K562 (cell line): ENCODE data around the gene CXCL1. TPM values are rescaled to one million over a fixed set of nuclear protein-coding genes. Genes with fewer than 3 reads are reported as not detected.

Experiments
- CBX8 ChIP-seq: fragments of 200-600 bp; sonication (generic); IDR thresholded peaks from 2 replicates; pipeline ENCODE4 v1.6.1; 2012; ENCODE audit warnings: borderline replicate concordance, mixed run types, low read depth, mild to moderate bottlenecking, moderate library complexity, mixed read lengths, low read length, control low read depth, inconsistent platforms; ENCODE audit not compliant: poor library complexity, severe bottlenecking; ENCODE audit errors: extremely low read depth
- E2F4 ChIP-seq: sonication (generic); formaldehyde crosslinking; IDR thresholded peaks from 2 replicates; pipeline ENCODE4 v1.8.0; 2022; ENCODE audit warnings: mild to moderate bottlenecking, low read depth, missing genetic modification reagents
- GMEB1 ChIP-seq: fragments of 250-450 bp; sonication (Bioruptor Pico); IDR thresholded peaks from 2 replicates; pipeline ENCODE4 v1.4.0; 2020; ENCODE audit warnings: mild to moderate bottlenecking
- MAFG ChIP-seq: fragments of 450-650 bp; conservative IDR thresholded peaks from 2 replicates; pipeline ENCODE4 v1.6.1; 2016; ENCODE audit warnings: missing genetic modification characterization, missing compliant biosample characterization
- PHB2 ChIP-seq: fragments of 450-650 bp; IDR thresholded peaks from 2 replicates; pipeline ENCODE4 v1.6.1; 2017; ENCODE audit warnings: low read depth
- RBM25 ChIP-seq: fragments of 200-400 bp; formaldehyde crosslinking; IDR thresholded peaks from 2 replicates; pipeline ENCODE4 v1.6.1; 2018; ENCODE audit warnings: low read length, low read depth, moderate library complexity; ENCODE audit not compliant: severe bottlenecking
- ZFP91 ChIP-seq: sonication (generic); formaldehyde crosslinking; IDR thresholded peaks from 2 replicates; pipeline ENCODE4 v1.8.0; 2022; ENCODE audit warnings: mild to moderate bottlenecking, missing genetic modification reagents
- ZNF24 ChIP-seq: fragments of 450-650 bp; IDR thresholded peaks from 2 replicates; pipeline ENCODE4 v1.6.1; 2016
- ZNF277 ChIP-seq: fragments of 250-450 bp; sonication (Bioruptor Pico); IDR thresholded peaks from 2 replicates; pipeline ENCODE4 v1.8.0; 2022; ENCODE audit warnings: inconsistent platforms, mild to moderate bottlenecking, moderate library complexity, borderline replicate concordance
- ZNF445 ChIP-seq: fragments of 250-450 bp; sonication (Bioruptor Pico); IDR thresholded peaks from 2 replicates; pipeline ENCODE4 v1.4.0; 2020; ENCODE audit warnings: low read depth, mild to moderate bottlenecking, moderate library complexity
- polyA plus RNA-seq, 8 experiments: library from polyadenylated mRNA; depleted of rRNA in 4 of 8; stranded (reverse) in 5 of 8; unstranded in 3 of 8; fragments of >200 nt; fragmentation: Nextera tagmentation in 2 of 8; fragmentation: Illumina TruSeq in 1 of 8; extraction: Ambion mirVana in 2 of 8; extraction: Trizol in 1 of 8; gene quantifications; 2 replicates each; pipeline versions ENCODE4 v1.2.1 to v1.2.3, GENCODE V29; 2011 to 2014; ENCODE audit warnings: inconsistent platforms in 1 of 8, missing spikeins in 1 of 8
- total RNA-seq, 7 experiments: library from RNA; depleted of rRNA in 6 of 7; stranded (reverse); fragments of >200 nt in 6 of 7; fragmentation: Illumina TruSeq in 2 of 7; extraction: Trizol in 2 of 7; gene quantifications; 2 replicates each; pipeline versions ENCODE4 v1.2.1 to v1.2.3, GENCODE V29; 2011 to 2021; ENCODE audit warnings: low replicate concordance in 1 of 7

CXCL1 gene
- total and polyA plus RNA-seq, 9 of the 15 experiments (the other 6 are each of a cell fraction or from before 2014, with no cell fraction given): 0.07 to 2.2 (median 0.32) TPM; not detected in 3

GRCh38 chr4:73908965-73909364 lies 39.8 kb downstream of the CXCL1 start (continued):
- TF ChIP-seq ZFP91 (no peak), ZNF445 (no peak), ZNF277 (CRISPR knock-in tag) (no peak), RBM25 (no peak), CBX8 (no peak), PHB2 (no peak), E2F4 (CRISPR knock-in tag) (no peak), ZNF24 (no peak), GMEB1 (CRISPR knock-in tag) (no peak), MAFG (tag) (no peak)
